CD4-positive, alpha-beta T cell treated with Interleukin-15 for 1 hour (primary cell): Measurements from ENCODE around the gene HOXA9.

Source experiments
- DNase-seq: peaks from one replicate; pipeline ENCODE4 v3.0.0-alpha.2; 2020

The HOXA9 gene

DNA sequence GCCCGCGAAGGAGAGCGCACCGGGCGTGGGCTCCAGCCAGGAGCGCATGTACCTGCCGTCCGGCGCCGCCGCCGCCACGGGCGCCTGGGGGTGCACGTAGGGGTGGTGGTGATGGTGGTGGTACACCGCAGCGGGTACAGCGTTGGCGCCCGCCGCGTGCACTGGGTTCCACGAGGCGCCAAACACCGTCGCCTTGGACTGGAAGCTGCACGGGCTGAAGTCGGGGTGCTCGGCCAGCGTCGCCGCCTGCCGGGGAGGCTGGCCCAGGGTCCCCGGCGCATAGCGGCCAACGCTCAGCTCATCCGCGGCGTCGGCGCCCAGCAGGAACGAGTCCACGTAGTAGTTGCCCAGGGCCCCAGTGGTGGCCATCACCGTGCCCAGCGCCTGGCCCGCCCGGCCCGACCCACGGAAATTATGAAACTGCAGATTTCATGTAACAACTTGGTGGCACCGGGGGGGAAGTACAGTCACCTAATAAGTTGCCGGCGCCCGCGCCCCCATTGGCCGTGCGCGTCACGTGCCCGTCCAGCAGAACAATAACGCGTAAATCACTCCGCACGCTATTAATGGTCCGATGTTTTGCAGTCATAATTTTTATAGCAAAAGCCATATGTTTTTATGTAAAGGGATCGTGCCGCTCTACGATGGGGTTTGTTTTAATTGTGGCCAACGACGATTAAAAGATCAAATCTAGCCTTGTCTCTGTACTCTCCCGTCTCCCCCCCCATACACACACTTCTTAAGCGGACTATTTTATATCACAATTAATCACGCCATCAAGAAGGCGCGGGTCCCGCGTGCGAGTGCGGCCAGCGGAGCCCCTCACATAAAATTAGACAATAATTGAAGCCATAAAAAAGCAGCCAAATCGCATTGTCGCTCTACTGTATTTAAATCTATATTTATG is at the start of gene HOXA9:
HOXA9 (minus strand) TSS at position 449 of the 907 bp plus-strand sequence; CDS start at position 369, 80 bp downstream.
- peak; percentile 63 for DNase-seq

DNA sequence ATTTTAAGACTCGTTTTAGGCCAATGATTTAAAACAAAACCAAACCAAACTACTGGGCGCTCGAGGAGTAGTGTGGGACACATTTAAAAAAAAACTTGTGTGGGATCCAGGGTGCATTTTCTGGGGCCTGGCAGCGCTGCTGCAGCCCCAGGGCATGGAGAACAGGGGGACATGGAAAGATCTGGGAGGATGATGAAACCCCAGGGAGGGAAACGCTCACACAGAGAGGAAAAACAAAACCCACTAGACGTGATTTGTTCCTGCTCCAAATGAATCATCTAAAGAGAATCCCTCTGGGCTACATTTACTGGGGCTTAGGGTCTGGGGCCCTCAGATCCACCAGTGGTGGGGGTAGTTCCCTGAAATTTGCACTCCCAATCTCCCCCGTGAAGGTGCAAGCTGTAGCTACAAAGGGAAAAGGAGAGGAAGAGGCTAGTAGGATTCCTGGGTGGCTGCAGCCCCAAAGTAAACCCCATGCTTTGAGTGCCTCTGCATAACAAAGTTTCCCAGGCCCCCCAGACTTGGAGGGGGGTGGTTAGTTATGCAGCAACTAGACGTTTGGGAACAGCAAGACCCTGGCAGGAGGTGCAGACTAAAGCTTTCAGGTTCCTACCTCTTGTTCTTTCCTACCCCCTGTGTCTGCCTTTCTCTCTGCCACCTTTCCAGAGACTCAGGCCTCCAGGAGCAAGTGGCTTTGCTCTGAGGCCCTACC is 49.1 kb upstream of the HOXA9 start:
- no peak for DNase-seq

GRCh38 chr7:27213433-27214238 is 48.3 kb upstream of the HOXA9 start:
- no peak for DNase-seq

- DNase-seq, result no peak
Observed at GRCh38 chr7:27212497-27213432, 47.4 kb upstream of the HOXA9 start.

- no peak for DNase-seq
Observed at GRCh38 chr7:27211764-27212204, 46.4 kb upstream of the HOXA9 start.

- DNase-seq, result no peak
Observed at GRCh38 chr7:27211084-27211446, 45.7 kb upstream of the HOXA9 start.

- no peak for DNase-seq
Observed at GRCh38 chr7:27210441-27211083, 45.2 kb upstream of the HOXA9 start.

DNA sequence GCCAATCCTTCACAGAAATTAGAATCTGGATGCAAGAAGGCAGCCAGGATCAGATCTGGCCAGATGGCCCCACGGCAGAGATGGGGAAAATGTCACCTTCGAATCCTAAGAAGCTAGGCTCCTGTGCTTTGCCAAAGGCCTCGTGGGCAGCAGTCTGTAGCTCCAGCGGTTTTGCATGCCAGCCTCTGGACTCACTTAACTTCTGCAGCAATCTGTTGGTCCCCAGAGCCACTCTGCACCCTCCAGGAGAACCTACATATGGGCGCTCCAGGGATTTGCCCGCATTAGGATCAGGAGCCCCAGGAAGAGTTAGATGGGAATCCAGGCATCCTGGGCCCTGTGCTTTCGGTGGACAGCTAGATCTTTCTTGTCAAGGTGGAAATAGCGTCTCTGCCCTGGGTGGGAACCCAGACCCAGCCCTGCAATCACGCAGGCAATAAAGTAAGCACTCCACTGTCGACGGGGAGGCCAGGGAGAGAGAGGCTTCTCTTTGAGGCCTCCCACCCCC is 44.6 kb upstream of the HOXA9 start:
- no peak for DNase-seq

- DNase-seq, result no peak
Observed at GRCh38 chr7:27208998-27209397, 43.7 kb upstream of the HOXA9 start.

GRCh38 chr7:27207348-27207985 is 42.1 kb upstream of the HOXA9 start:
- no peak for DNase-seq

DNA sequence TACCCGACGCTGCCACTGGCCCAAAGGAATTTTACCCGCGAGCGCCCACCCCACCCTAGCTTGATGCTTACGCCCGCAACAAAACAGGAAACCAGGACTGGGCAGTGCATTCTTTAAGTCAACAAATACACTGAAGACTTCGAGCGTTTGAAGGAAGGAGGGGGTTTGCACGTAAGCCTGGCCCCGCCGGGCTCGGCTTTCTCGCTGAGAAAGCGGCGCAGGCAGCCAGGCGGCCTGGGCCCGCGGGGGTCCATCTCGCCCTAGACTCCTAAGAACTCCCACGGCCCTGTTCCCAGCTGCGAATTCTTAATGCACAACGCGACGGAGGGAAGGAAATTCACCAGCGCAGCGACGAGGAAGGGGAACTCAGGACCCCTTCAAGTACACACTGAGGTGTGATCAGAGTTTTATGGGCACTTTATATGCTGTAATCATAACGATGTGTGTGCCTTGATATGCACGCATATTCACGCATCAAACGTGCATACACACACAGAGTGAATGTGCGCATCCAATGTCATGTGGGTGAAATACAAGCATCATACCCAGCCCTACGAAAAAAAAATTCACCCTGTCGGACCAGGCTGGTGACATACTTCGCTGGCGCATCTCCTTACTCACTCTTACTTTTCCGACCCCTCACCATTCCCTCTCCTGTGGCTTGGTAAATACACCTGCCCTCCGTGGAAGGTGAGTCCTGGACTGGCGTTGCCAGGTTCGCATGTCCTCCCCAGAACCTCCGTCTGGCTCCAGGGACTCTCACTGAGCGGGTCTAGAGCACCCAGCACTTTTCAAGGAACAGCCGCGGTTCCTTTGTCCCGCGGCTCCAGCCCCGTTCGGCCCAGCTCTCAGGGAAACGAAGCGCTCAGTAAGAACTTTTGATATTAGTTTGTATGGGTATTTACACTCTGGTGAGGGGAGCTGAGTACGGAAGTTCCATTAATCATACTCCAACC is 40.3 kb upstream of the HOXA9 start:
- no peak for DNase-seq

DNA sequence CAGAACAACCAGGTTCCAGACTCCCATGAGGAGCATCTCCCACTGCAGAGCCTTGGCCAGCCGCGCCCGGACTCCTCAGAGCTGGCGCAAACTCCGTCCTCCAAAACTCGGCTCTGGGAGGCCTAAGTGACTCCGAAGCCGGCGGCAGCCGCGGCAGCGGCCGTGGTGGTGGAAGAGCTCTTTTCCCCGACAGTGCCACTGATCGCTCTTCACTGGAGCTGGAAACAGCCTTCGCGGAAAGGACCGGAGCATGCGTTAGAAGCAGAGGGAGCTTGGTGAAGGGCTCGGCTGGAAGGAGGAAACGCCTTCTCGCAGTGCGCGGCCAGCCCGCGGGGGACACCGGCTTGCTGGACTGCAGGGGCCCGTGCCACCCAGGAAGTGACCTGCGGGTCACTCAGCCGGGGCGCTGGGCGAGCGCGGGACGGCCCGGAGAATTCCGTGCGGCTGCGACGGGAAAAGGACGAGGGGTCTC is 39.5 kb upstream of the HOXA9 start:
- DNase-seq, result no peak

- no peak for DNase-seq
Observed at GRCh38 chr7:27203964-27204594, 38.7 kb upstream of the HOXA9 start.

- DNase-seq, result no peak
Observed at GRCh38 chr7:27203365-27203953, 38.1 kb upstream of the HOXA9 start.

DNA sequence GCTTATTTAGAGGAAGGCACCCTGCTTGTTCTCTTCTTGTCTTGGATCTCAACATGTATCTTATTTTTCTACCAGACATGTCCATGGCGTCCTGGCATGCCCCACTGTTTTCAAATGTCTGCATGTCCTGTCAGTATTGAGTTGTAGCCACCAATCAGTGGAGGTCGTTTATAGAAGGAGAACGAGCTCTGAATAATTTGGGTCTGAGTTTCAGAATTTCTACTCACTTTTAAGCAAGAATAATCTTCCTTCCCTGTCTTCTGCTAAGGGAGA is 37.5 kb upstream of the HOXA9 start:
- DNase-seq, result no peak

GRCh38 chr7:27202018-27202861 is 36.9 kb upstream of the HOXA9 start:
- no peak for DNase-seq

GRCh38 chr7:27201580-27202017 is 36.3 kb upstream of the HOXA9 start:
- no peak for DNase-seq
